Cardiac fibroblast (primary cell): ENCODE data around the gene RHOB.

Source experiments
- DNase-seq, 2 donors: peaks; one replicate each; pipeline versions ENCODE4 v3.0.0 to v3.0.0-alpha.2; 2010; ENCODE audit warnings: low read depth in 2 of 2
- H3K4me3 ChIP-seq, 2 donors: replicated peaks in 1 of 2; 1 replicate in 1 of 2; 2 replicates in 1 of 2; pipeline ENCODE4 v1.5.1; 2011; ENCODE audit warnings: low read depth in 2 of 2, low read length in 2 of 2, mild to moderate bottlenecking in 2 of 2, moderate library complexity in 1 of 2
- CTCF ChIP-seq: IDR thresholded peaks from one replicate; pipeline ENCODE4 v1.5.1; 2011; ENCODE audit warnings: low read depth, mild to moderate bottlenecking, low read length, inconsistent platforms

RHOB gene

GRCh38 chr2:20425884-20426283 lies 21.0 kb upstream of the RHOB start:
- no peak for TF ChIP-seq CTCF
- DNase-seq, result no peak
- no peak overlapping the region for H3K4me3 ChIP-seq

GRCh38 chr2:20427931-20428526 lies 18.8 kb upstream of the RHOB start:
- no peak for TF ChIP-seq CTCF
- DNase-seq, result no peak
- no peak overlapping the region for H3K4me3 ChIP-seq

GRCh38 chr2:20428717-20429490 lies 18.0 kb upstream of the RHOB start:
- no peak overlapping the region for H3K4me3 ChIP-seq
- no peak for TF ChIP-seq CTCF
- DNase-seq, result no peak

- no peak for TF ChIP-seq CTCF
- DNase-seq, result peak in 1 of 2 donors; percentile 31
- H3K4me3 ChIP-seq, result no peak overlapping the region
Measured at GRCh38 chr2:20429528-20429927, 17.3 kb upstream of the RHOB start.

- no peak for TF ChIP-seq CTCF
- no peak for DNase-seq
Measured at GRCh38 chr2:20430035-20430434, 16.8 kb upstream of the RHOB start.

GRCh38 chr2:20430461-20431300 lies 16.2 kb upstream of the RHOB start:
- DNase-seq, result peak in 1 of 2 donors; percentile 47
- TF ChIP-seq CTCF, result no peak
- H3K4me3 ChIP-seq, result no peak overlapping the region

More at GRCh38 chr2:20430035-20430434, 16.8 kb upstream of the RHOB start:
- H3K4me3 ChIP-seq, result no peak overlapping the region
